ENCODE measurements around the gene CD59.

The CD59 gene

DNA sequence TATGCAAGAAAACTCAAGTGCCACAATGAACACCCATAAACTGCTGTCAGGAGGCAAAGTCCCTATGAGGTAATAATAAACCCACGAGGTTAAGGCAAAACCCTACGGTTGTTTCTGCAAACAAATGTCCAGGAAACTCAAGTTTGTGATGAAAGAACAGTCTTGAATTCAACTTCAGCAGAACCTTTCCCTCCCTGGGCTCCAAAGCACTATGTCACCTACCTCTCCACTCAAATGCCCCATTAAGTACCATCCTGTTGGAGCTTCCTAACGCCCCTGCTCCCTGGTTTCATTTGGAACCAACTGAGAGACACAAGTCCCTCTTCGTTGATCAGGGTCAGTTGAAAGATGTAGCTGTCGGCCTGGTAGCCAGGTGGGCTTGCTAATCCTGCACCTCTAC is 33.0 kb downstream of the CD59 start:
- no peaks in the 10 kb centered on the region for H3K27me3 ChIP-seq (replicated peaks; ENCODE audit: insufficient read depth, low read length)
- peaks cover 29% of the 10 kb centered on the region for H3K4me1 ChIP-seq (ENCODE audit: low read length)
- H4K20me1 ChIP-seq (ENCODE audit: insufficient read depth, low read length), result no peaks in the 10 kb centered on the region
- H3K27ac ChIP-seq (ENCODE audit: low read length), result no peak overlapping the region
- peaks cover 29% of the 10 kb centered on the region for H3K79me2 ChIP-seq (ENCODE audit: low read length)
- H3K4me2 ChIP-seq (ENCODE audit: low read depth, low read length), result no peak overlapping the region
- H2AFZ ChIP-seq (ENCODE audit: low read length), result no peak overlapping the region
- peaks cover 23% of the 10 kb centered on the region for H3F3A ChIP-seq (ENCODE audit: insufficient read depth, low read length)
- no peak for DNase-seq
- no peak overlapping the region for H3K4me3 ChIP-seq (ENCODE audit: low read length)
- no peaks in the 10 kb centered on the region for H3K9me2 ChIP-seq (replicated peaks; ENCODE audit: insufficient read depth, low read length)
- H3K9ac ChIP-seq (ENCODE audit: low read length), result no peak overlapping the region
- peaks cover 5% of the 10 kb centered on the region; the same call in 1 of the 2 replicates for H3K36me3 ChIP-seq (replicated peaks; ENCODE audit: insufficient read depth, low read length)
- TF ChIP-seq EZH2 (optimal IDR thresholded peaks at IDR 0.05; ENCODE audit: low read depth, low read length), result no peak
- H3K9me3 ChIP-seq (replicated peaks; ENCODE audit: insufficient read depth, low read length), result no peaks in the 10 kb centered on the region

DNA sequence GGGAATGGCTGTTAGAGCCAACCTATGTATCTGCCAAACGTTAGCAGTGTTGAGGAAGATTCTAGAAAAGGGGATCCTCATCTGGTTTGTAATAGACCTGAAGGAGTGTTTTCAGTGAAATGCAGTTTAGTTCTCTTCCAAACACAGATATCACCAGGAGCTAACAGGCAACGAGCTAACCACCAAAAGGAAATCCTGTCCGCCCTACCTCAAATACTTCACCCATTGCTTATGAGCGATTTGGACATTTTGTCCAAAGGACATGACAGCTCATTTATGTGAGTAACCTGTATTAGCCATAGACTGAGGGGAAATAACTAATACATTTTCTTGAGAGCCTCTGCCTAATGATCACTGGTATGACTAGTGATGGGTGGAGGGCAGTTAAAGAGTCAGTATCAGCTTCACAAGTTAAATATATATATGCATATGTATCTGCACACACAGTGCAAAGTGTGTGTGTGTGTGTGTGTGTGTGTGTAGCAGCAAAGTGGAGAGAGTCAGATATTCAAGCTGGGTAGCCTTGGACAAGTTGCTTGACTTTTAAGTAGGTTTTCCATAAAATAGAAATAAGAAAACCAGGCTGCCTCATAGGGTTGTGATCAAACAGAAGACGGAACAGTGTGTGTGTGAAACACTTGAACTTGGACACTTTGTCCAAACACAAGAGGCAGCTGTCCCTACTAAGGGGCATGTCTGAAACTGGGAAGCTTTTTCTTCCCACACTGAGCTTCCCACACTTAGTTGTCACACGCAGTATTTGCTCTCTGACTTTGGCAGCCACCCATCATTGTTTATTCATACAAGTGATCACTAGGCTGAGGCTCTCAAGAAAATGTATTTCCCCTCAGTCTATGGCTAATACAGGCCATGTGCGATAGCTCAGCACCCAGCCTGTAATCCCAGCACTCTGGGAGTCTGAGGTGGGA is 34.7 kb downstream of the CD59 start:
- H3F3A ChIP-seq (ENCODE audit: insufficient read depth, low read length), result peaks cover 23% of the 10 kb centered on the region
- H3K27ac ChIP-seq (ENCODE audit: low read length), result peak overlapping the region; percentile 43; the same call in 1 of the 2 replicates

DNA sequence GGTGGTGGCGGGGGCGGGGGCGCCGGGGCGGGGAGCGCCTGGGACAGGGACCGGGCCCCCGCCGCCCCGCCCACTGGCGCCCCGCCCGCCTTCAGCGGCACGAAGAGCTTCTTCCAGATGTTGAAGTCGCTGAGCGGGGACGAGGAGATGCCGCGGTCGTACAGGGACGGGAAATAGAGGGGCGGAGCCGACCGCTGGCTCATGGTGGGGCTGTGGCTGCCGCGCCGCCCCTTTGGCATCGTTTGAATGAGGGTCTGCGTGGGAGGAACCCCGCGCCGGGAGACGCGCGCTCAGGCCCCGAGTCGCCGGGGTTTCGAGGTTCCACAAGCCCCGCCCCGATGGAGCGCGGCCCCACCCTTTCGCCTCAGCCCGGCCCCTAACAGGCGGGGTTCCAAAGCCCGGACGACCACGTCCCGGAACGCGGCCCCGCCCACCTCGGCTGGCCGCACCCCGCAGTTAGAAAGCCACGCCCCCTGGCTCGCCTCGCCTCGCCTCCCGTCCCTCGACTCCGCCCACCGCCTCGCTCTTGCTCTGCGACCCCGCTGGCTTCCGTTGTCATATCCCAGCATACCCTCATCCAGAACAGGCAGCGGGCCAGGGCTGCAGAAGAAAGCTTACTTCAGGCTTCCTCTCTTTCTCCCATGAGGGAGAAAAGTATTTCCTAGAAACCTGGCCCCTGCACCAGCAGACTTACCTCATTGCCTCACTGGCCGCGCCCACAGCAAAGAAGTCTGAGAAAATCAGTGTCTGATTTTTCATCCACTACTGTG is 35.5 kb downstream of the CD59 start, which contains the start of gene C11orf91:
TSS of gene C11orf91 (minus strand) at position 325 of the 770 bp plus-strand sequence. CDS start at position 239, 86 bp downstream.
- H3K36me3 ChIP-seq (replicated peaks; ENCODE audit: insufficient read depth, low read length), result no peaks in the 10 kb centered on the region
- peak within 1 kb of the TSS; percentile 43; the same call in 1 of the 2 replicates for H3K27ac ChIP-seq (ENCODE audit: low read length)
- H2AFZ ChIP-seq (ENCODE audit: low read length), result peak within 1 kb of the TSS; percentile 65; the same call in 1 of the 2 replicates
- H3F3A ChIP-seq (ENCODE audit: insufficient read depth, low read length), result peaks cover 23% of the 10 kb centered on the region
- H4K20me1 ChIP-seq (ENCODE audit: insufficient read depth, low read length), result no peaks in the 10 kb centered on the region
- peak within 1 kb of the TSS; percentile 63 for H3K4me3 ChIP-seq (ENCODE audit: low read length)
- H3K9me2 ChIP-seq (replicated peaks; ENCODE audit: insufficient read depth, low read length), result no peaks in the 10 kb centered on the region
- H3K27me3 ChIP-seq (replicated peaks; ENCODE audit: insufficient read depth, low read length), result no peaks in the 10 kb centered on the region
- H3K9me3 ChIP-seq (replicated peaks; ENCODE audit: insufficient read depth, low read length), result no peaks in the 10 kb centered on the region
- DNase-seq, result peak; percentile 92
- H3K9ac ChIP-seq (ENCODE audit: low read length), result peak within 1 kb of the TSS; percentile 35; the same call in 1 of the 2 replicates
- peaks cover 15% of the 10 kb centered on the region for H3K4me1 ChIP-seq (ENCODE audit: low read length)
- H3K4me2 ChIP-seq (ENCODE audit: low read depth, low read length), result peak within 1 kb of the TSS; percentile 73
- H3K79me2 ChIP-seq (ENCODE audit: low read length), result peaks cover 9% of the 10 kb centered on the region; the same call in 1 of the 2 replicates
- TF ChIP-seq EZH2 (optimal IDR thresholded peaks at IDR 0.05; ENCODE audit: low read depth, low read length) (no peak), EZH2phosphoT487 (IDR thresholded peaks at IDR 0.05; ENCODE audit: low read length) (no peak)
- TF ChIP-seq, protein P1, sequence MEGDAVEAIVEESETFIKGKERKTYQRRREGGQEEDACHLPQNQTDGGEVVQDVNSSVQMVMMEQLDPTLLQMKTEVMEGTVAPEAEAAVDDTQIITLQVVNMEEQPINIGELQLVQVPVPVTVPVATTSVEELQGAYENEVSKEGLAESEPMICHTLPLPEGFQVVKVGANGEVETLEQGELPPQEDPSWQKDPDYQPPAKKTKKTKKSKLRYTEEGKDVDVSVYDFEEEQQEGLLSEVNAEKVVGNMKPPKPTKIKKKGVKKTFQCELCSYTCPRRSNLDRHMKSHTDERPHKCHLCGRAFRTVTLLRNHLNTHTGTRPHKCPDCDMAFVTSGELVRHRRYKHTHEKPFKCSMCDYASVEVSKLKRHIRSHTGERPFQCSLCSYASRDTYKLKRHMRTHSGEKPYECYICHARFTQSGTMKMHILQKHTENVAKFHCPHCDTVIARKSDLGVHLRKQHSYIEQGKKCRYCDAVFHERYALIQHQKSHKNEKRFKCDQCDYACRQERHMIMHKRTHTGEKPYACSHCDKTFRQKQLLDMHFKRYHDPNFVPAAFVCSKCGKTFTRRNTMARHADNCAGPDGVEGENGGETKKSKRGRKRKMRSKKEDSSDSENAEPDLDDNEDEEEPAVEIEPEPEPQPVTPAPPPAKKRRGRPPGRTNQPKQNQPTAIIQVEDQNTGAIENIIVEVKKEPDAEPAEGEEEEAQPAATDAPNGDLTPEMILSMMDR (IDR thresholded peaks at IDR 0.05; ENCODE audit: low read length), result no peak

More for the DNA sequence above, 34.7 kb downstream of the CD59 start:
- peaks cover 15% of the 10 kb centered on the region for H3K4me1 ChIP-seq (ENCODE audit: low read length)
- H3K36me3 ChIP-seq (replicated peaks; ENCODE audit: insufficient read depth, low read length), result no peaks in the 10 kb centered on the region; the same call in 1 of the 2 replicates
- peak overlapping the region; percentile 63 for H3K4me3 ChIP-seq (ENCODE audit: low read length)
- no peak overlapping the region; the same call in 1 of the 2 replicates for H3K9ac ChIP-seq (ENCODE audit: low read length)
- no peaks in the 10 kb centered on the region for H3K9me3 ChIP-seq (replicated peaks; ENCODE audit: insufficient read depth, low read length)
- peak overlapping the region; percentile 73 for H3K4me2 ChIP-seq (ENCODE audit: low read depth, low read length)
- no peak overlapping the region for H2AFZ ChIP-seq (ENCODE audit: low read length)
- no peaks in the 10 kb centered on the region for H3K27me3 ChIP-seq (replicated peaks; ENCODE audit: insufficient read depth, low read length)
- H3K9me2 ChIP-seq (replicated peaks; ENCODE audit: insufficient read depth, low read length), result no peaks in the 10 kb centered on the region
- H3K79me2 ChIP-seq (ENCODE audit: low read length), result peaks cover 13% of the 10 kb centered on the region
- TF ChIP-seq EZH2 (optimal IDR thresholded peaks at IDR 0.05; ENCODE audit: low read depth, low read length) (no peak), EZH2phosphoT487 (IDR thresholded peaks at IDR 0.05; ENCODE audit: low read length) (no peak)
- TF ChIP-seq, protein P1 (IDR thresholded peaks at IDR 0.05; ENCODE audit: low read length), result no peak
- no peaks in the 10 kb centered on the region for H4K20me1 ChIP-seq (ENCODE audit: insufficient read depth, low read length)
- peak; percentile 18 for DNase-seq
